MM.1S (cell line): ENCODE results near the gene IGSF8.

Source experiments
- CTCF ChIP-seq: fragments of 300-600 bp; sonication (generic); IDR thresholded peaks from 2 replicates; pipeline ENCODE4 v1.5.1; 2016; ENCODE audit warnings: antibody characterized with exemption, low read length, mixed read lengths
- EZH2 ChIP-seq: fragments of 300-600 bp; sonication (generic); optimal IDR thresholded peaks from 2 replicates; pipeline ENCODE3; 2017; ENCODE audit warnings: low read depth, mild to moderate bottlenecking, antibody characterized with exemption, low read length, mixed read lengths
- EZH2phosphoT487 ChIP-seq: fragments of 300-600 bp; sonication (generic); IDR thresholded peaks from 2 replicates; pipeline ENCODE4 v1.6.1; 2018; ENCODE audit warnings: antibody characterized with exemption, low read length

- no peak for TF ChIP-seq CTCF
- no peak for TF ChIP-seq EZH2phosphoT487
- TF ChIP-seq EZH2 = no peak
Observed at GRCh38 chr1:160107512-160107911, 9.1 kb upstream of the IGSF8 start.
